Neural progenitor cell (in vitro differentiated cells): ENCODE measurements around the gene COL23A1.

Experiments
- EZH2 ChIP-seq: fragments of 200-600 bp; sonication (generic); IDR thresholded peaks from 2 replicates; pipeline ENCODE4 v1.6.1; 2017; ENCODE audit warnings: antibody characterized with exemption, mild to moderate bottlenecking, moderate library complexity
- EZH2phosphoT487 ChIP-seq: fragments of 200-600 bp; sonication (generic); IDR thresholded peaks from 2 replicates; pipeline ENCODE4 v1.6.1; 2017; ENCODE audit warnings: antibody characterized with exemption
- TF ChIP-seq, protein P1 (sequence below): fragments of 200-600 bp; sonication (generic); IDR thresholded peaks from 2 replicates; pipeline ENCODE4 v1.5.1; 2017; ENCODE audit warnings: antibody characterized with exemption, mild to moderate bottlenecking

DNA sequence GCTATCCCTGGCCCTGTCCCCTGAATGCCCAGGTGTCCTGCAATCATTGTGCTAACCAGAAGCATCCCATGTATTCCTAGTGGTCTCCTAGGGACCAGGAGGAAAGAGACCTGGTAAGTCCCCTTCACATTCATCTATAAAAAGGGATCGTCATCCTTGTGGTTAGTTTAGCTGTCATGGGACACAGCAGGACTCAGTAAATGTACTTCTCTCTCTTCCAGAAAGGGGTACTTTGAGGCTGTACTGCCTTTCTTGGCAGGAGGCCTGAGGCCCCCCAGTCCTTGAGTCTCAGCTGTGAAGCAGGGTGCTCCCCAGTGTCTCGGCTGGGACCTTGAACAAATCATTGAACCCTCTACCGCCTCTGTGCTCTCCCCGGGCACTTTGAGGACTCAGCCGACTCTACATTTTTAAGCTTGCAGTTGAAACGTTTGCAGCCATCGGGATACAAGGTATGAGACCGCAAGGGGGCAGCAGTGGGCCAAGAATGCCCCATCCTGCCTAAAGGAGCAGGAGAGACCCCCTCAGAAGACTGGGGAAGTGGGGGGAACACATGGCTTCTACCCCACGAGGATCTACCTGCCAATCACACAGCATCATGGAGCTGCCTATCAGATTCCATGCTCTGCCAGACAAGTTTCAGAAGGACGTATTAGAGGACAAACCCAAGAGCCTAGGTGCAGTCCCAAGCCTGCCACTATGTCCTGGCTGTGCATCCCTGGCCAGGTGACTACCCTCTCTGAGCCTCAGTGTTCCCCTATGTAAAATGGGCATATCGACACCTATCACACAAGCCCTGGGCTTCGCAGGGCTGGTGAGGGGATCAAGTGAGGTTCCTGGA lies 355.2 kb downstream of the COL23A1 start:
- TF ChIP-seq, protein P1, sequence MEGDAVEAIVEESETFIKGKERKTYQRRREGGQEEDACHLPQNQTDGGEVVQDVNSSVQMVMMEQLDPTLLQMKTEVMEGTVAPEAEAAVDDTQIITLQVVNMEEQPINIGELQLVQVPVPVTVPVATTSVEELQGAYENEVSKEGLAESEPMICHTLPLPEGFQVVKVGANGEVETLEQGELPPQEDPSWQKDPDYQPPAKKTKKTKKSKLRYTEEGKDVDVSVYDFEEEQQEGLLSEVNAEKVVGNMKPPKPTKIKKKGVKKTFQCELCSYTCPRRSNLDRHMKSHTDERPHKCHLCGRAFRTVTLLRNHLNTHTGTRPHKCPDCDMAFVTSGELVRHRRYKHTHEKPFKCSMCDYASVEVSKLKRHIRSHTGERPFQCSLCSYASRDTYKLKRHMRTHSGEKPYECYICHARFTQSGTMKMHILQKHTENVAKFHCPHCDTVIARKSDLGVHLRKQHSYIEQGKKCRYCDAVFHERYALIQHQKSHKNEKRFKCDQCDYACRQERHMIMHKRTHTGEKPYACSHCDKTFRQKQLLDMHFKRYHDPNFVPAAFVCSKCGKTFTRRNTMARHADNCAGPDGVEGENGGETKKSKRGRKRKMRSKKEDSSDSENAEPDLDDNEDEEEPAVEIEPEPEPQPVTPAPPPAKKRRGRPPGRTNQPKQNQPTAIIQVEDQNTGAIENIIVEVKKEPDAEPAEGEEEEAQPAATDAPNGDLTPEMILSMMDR: peak; percentile 86
- no peak for TF ChIP-seq EZH2
- no peak for TF ChIP-seq EZH2phosphoT487
